22Rv1 (cell line): ENCODE measurements around the gene ASAP2.

Experiments used
- H3K27ac ChIP-seq: fragments of 450-650 bp; 2 replicates; pipeline ENCODE4 v1.5.1; 2017
- CTCF ChIP-seq: fragments of 450-650 bp; IDR thresholded peaks from 2 replicates; pipeline ENCODE4 v1.5.1; 2017; ENCODE audit warnings: mild to moderate bottlenecking
- ZFX ChIP-seq: fragments of 450-650 bp; IDR thresholded peaks from 2 replicates; pipeline ENCODE4 v1.6.1; 2017; ENCODE audit warnings: antibody characterized with exemption, borderline replicate concordance

ASAP2 gene

GRCh38 chr2:9332136-9332852, 125.7 kb downstream of the ASAP2 start:
- H3K27ac ChIP-seq = no peak overlapping the region
- TF ChIP-seq CTCF (no peak), ZFX (no peak)

GRCh38 chr2:9332853-9333245, 126.2 kb downstream of the ASAP2 start:
- TF ChIP-seq CTCF = no peak
- TF ChIP-seq ZFX = no peak
- no peak overlapping the region for H3K27ac ChIP-seq

GRCh38 chr2:9333591-9334171, 127.1 kb downstream of the ASAP2 start:
- H3K27ac ChIP-seq = no peak overlapping the region
- TF ChIP-seq ZFX (no peak), CTCF (peak; percentile 66)

GRCh38 chr2:9334761-9335160, 128.1 kb downstream of the ASAP2 start:
- TF ChIP-seq CTCF (no peak), ZFX (no peak)
- no peak overlapping the region for H3K27ac ChIP-seq

GRCh38 chr2:9335322-9335832, 128.8 kb downstream of the ASAP2 start:
- TF ChIP-seq ZFX (no peak), CTCF (no peak)
- no peak overlapping the region for H3K27ac ChIP-seq

- peak overlapping the region; percentile 70 for H3K27ac ChIP-seq
- TF ChIP-seq ZFX = no peak
- no peak for TF ChIP-seq CTCF
Measured at GRCh38 chr2:9336241-9336575, 129.6 kb downstream of the ASAP2 start.

- H3K27ac ChIP-seq = peak overlapping the region; percentile 70
- TF ChIP-seq ZFX (no peak), CTCF (no peak)
Measured at GRCh38 chr2:9336576-9337314, 130.1 kb downstream of the ASAP2 start.
